Measurements from ENCODE around the gene LHFPL2.

Gene LHFPL2

DNA sequence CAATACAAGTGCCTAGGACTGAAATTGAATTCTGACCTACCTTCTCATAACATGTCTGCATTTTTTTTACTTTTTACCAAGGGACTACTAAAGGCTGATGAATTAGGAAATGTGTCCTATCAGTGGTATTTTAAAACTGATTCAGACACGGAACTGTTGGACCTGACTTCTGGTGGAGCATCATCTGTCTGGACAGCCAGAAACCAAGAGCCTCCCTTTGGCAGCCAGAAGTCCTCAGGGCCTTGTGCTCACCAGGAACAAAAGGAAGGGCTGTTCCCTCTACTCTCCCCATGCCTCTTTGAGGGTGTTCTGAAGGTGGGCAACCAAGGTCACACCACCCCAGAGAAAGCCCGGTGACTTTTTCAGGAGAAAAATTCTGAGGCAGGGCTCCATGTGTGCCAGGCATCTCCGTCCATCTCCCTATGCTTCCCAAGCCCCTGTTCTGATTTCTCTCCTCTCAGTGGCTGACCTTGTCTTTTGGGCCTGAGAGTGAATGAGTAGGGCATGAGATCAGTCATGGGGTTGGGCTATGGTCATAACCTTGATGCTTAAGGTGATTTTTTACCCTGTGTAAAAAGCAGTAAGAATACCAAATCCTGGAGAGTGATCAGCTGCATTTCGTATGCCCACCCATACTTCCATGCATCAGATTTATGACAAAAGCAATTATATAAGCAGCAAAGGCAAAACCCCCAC is 144.5 kb downstream of the LHFPL2 start:
- peaks cover 2% of the 10 kb centered on the region for H3K36me3 Mint-ChIP-seq
- no peaks in the 10 kb centered on the region for H3K9me3 Mint-ChIP-seq
- H3K27me3 Mint-ChIP-seq = no peaks in the 10 kb centered on the region
- ATAC-seq (ENCODE audit: low read depth) = no peak
- peaks cover 13% of the 10 kb centered on the region for H3K4me1 Mint-ChIP-seq
- H3K27ac Mint-ChIP-seq = no peak overlapping the region
- no peak overlapping the region for H3K4me3 Mint-ChIP-seq
- DNase-seq (ENCODE audit: low spot score in 2 of 2) = no peak

DNA sequence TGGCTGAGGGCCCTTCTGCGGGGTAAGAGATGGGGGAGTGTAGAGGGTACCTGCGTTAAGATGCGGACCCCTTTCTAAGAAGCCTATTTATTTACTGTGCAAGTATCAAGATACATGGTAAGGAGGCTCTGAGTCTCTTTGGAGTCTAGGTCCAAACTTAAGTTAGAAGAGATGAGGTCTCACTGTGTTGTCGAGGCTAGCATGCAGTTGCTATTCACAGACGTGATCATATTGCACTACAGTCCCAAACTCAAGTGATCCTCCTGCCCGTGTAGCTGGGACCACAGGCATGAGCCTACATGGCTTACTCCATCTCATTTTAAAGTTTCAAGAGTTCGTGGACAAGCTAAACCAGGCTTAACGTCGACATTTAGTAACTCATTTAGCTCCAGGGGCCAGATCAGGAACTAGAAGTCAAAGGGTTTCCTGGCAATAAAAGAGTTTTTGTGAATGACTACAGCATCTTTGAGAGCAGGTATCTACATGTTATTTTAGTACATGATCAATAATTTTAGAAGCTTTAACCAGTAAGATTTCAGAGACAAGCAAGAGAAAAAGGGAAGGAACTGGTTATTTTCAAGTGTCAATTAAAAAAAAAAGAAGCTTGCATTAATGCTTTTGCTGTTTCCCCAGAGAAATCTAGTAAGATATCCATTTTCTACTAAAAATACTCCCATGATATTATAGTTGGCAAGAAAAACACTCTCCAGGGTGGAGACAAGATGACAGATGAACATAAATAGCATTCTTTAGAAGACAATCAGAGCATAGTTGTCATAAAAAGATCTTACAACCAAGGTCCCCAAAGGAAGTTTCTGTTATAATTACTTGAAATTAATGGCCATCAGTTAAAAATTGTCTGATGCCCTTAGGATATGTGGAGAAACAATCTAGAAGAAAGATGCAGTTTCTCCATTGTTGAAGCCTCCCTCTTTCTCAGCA is 146.9 kb downstream of the LHFPL2 start:
- no peak for ATAC-seq (ENCODE audit: low read depth)
- Mint-ChIP-seq H3K27me3 (no peaks in the 10 kb centered on the region), H3K4me1 (peaks cover 25% of the 10 kb centered on the region), H3K4me3 (no peak overlapping the region), H3K9me3 (no peaks in the 10 kb centered on the region), H3K27ac (no peak overlapping the region), H3K36me3 (no peaks in the 10 kb centered on the region)
- no peak for DNase-seq (ENCODE audit: low spot score in 2 of 2)

DNA sequence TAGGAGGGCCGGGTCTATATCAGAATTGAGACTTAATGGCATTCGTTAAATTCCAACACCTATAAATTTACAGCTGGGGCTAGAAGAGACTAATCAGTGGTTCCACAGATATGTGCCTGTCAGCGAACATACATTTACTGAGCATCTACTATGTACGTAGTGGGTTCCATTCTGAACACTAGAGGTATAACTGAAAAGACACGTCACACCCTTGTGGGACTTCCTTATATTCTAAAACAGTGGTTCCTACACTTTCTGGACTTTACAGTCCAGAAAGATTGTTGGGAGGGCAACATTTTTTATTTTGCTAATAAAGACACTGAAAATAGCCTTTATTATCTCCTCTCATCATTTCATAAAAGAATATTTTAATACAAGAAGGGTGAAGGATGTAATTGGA is 147.7 kb downstream of the LHFPL2 start:
- Mint-ChIP-seq H3K36me3 (no peaks in the 10 kb centered on the region), H3K27me3 (no peaks in the 10 kb centered on the region), H3K4me1 (peaks cover 26% of the 10 kb centered on the region), H3K9me3 (no peaks in the 10 kb centered on the region), H3K27ac (no peak overlapping the region), H3K4me3 (no peak overlapping the region)
- DNase-seq (ENCODE audit: low spot score in 2 of 2) (no peak), ATAC-seq (ENCODE audit: low read depth) (no peak)

DNA sequence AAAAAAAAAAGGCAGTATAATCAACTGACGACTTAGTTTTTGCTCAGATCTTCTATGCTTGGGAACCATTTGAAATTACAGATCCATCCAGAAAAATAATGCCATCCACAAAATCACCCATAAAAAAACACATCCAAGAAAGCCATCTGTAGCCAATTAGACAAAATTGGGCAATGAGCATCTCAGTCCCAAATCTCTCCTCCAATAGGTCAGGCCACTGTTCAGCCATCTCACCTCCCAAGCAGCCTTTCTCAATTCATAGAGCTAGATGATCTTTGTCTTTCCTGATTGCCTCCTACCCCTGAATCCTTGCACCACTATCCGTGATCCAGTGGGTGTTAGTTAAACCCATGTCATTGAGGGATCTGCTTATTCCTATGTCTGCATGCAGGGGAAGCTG is 148.5 kb downstream of the LHFPL2 start:
- DNase-seq (ENCODE audit: low spot score in 2 of 2) (no peak), ATAC-seq (ENCODE audit: low read depth) (no peak)
- no peak overlapping the region for H3K27ac Mint-ChIP-seq
- H3K36me3 Mint-ChIP-seq = no peaks in the 10 kb centered on the region
- peaks cover 28% of the 10 kb centered on the region for H3K4me1 Mint-ChIP-seq
- H3K9me3 Mint-ChIP-seq = no peaks in the 10 kb centered on the region
- H3K4me3 Mint-ChIP-seq = no peak overlapping the region
- no peaks in the 10 kb centered on the region for H3K27me3 Mint-ChIP-seq

DNA sequence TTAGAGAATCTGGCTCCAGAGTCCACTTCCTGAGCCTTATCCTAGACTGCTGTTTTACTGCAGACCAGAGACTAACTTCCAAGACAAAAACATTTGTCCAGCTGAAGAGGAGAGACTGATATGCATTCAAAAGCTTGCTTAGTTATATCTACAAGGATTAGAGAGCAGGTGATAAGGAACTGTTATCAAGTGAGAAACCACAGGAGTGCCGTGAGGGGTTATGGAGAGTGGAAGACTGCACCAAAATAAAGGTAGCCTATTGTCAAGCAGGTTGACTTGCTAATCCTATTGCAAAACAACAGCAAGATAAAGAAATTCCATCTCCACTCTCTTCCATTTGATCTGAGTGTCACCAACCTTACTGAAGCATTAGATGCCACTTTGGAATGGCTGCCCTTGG is 149.1 kb downstream of the LHFPL2 start:
- no peak overlapping the region for H3K4me3 Mint-ChIP-seq
- ATAC-seq (ENCODE audit: low read depth) (no peak), DNase-seq (ENCODE audit: low spot score in 2 of 2) (no peak)
- no peaks in the 10 kb centered on the region for H3K27me3 Mint-ChIP-seq
- H3K36me3 Mint-ChIP-seq = no peaks in the 10 kb centered on the region
- H3K9me3 Mint-ChIP-seq = no peaks in the 10 kb centered on the region
- no peak overlapping the region for H3K27ac Mint-ChIP-seq
- peaks cover 28% of the 10 kb centered on the region for H3K4me1 Mint-ChIP-seq

DNA sequence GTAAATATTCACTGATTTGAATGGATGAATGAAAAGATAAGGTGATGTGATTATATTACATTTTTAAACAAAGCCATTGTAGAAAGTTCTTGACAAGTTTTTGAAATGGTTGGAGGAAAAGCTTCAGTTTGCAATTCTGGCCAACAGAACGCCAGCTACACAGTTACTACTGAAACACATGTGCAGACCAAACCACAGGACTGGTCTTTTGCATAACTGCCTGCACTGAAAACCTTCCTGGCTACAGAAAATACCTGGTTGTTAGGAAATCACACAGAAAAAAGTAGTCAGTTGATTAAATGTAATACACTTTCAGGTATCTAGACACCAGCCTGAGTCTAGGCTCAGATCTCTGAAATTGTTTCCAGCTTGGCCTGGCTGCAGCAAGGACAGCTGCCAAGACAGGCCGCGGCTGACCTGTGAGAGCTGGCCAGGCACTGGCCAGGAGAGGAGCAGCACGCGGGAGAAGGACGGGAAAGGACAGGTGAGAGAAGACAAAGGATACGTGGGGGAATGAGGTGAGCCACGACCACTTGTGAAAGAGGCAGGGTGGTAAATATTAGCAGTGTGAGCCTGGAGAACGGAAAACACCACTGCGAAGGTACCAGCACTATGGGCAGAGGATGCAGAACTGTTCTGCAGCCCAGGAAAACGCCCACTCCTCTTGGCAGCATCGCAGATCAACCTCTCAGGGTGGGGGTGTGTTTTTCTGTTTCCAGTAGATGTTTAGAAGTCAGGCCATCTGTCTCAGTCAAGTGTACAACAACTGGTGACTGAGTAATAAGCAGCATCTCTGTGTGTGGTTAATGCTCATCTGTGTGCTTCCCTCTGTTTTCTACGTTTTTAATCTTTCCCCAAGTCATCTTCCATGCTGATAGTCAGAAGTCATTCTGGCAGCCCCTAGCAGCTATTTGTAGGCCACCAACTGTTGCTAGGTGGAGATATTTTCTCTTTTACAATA is 150.7 kb downstream of the LHFPL2 start:
- Mint-ChIP-seq H3K9me3 (no peaks in the 10 kb centered on the region), H3K4me3 (no peak overlapping the region), H3K36me3 (peaks cover 2% of the 10 kb centered on the region), H3K27ac (peak overlapping the region; percentile 8), H3K27me3 (no peaks in the 10 kb centered on the region), H3K4me1 (peaks cover 28% of the 10 kb centered on the region)
- DNase-seq (ENCODE audit: low spot score in 2 of 2) = no peak
- no peak for ATAC-seq (ENCODE audit: low read depth)

DNA sequence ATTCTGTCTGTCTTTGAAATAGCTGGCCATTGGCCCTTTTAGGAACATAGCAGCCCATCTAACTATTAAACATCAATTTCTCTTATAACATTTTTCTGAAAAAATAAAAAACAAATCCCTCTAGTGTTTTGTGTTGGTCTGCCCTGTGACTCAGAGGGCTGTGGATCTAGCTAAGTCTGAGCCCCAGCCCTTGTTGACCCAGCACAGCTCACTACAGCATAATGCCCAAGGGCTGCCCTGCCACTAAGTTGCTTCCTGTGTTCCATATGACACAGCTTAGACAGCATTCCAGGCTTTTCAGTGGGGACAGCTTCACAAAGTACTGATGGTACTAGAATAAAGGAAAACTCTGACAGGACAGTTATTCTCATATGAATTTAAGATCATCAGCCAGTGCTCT is 152.2 kb downstream of the LHFPL2 start:
- no peak overlapping the region for H3K4me3 Mint-ChIP-seq
- H3K27me3 Mint-ChIP-seq = no peaks in the 10 kb centered on the region
- H3K36me3 Mint-ChIP-seq = peaks cover 2% of the 10 kb centered on the region
- peaks cover 19% of the 10 kb centered on the region for H3K4me1 Mint-ChIP-seq
- DNase-seq (ENCODE audit: low spot score in 2 of 2) (no peak), ATAC-seq (ENCODE audit: low read depth) (no peak)
- H3K9me3 Mint-ChIP-seq = no peaks in the 10 kb centered on the region
- H3K27ac Mint-ChIP-seq = peak overlapping the region; percentile 38

DNA sequence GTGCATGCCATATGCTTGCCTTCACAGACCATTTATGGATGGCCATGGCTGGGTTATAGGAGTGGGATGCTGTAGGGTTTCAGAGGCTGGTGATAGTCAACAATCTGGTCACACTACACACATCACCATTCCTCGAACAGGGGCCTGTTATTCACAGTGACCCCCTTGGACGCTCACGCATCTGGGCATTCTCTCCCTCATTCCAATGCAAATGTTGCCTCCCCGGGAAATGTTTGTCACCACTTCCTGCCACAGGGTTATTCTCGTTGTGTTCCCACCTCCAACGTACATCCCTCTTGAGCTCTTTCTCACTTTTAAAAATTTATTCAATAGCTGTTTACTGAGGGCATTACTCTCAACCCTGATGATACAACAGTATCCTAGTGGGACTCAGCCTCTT is 152.8 kb downstream of the LHFPL2 start:
- Mint-ChIP-seq H3K4me1 (peaks cover 21% of the 10 kb centered on the region), H3K27ac (peak overlapping the region; percentile 38), H3K36me3 (peaks cover 6% of the 10 kb centered on the region), H3K9me3 (no peaks in the 10 kb centered on the region), H3K27me3 (no peaks in the 10 kb centered on the region), H3K4me3 (no peak overlapping the region)
- ATAC-seq (ENCODE audit: low read depth) = no peak
- DNase-seq (ENCODE audit: low spot score in 2 of 2) = no peak

DNA sequence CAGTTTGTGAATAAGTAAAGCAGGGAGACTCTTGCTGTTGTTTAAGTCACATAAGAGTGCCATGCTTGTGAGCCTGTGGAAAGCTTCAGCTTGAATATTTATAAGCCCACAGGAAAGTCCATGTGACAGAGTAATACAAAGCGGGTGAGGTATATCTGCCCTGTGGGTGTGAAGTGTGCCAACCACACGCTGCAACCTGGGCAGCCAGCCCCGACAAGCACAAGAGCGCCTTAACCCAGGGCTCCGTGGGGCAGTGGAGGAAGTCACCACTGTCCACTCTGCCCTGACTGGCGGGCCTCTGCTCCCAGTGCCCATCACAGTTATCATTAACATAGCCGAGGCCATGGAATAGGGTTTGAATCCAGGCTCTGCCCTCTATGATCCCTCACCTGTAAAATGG is 155.9 kb downstream of the LHFPL2 start:
- Mint-ChIP-seq H3K27ac (no peak overlapping the region), H3K4me3 (no peak overlapping the region)

DNA sequence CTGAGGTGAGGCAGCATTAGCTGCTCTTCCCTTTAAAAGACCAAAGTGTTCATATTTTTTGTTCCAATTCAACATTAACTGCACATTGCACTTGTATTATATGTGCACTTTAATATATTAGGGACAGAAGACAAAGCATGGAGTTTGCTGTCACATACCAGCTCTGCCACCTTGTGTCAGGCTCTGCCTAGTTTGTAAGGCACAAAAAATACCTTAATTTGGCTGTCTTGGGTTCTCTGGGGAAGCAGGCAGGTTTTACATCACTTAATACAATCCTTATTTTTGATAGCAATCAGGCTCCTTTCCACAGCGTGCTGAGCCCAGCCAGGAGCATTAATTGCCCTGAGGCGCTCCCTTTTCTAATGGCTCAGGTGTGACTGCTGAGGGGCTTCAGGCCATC is 156.3 kb downstream of the LHFPL2 start:
- H3K27ac Mint-ChIP-seq = no peak overlapping the region
- H3K36me3 Mint-ChIP-seq = peaks cover 8% of the 10 kb centered on the region
- ATAC-seq (ENCODE audit: low read depth) (no peak), DNase-seq (ENCODE audit: low spot score in 2 of 2) (no peak)
- H3K4me1 Mint-ChIP-seq = peaks cover 10% of the 10 kb centered on the region
- no peaks in the 10 kb centered on the region for H3K9me3 Mint-ChIP-seq
- no peak overlapping the region for H3K4me3 Mint-ChIP-seq
- H3K27me3 Mint-ChIP-seq = no peaks in the 10 kb centered on the region

More for the DNA sequence above, 155.9 kb downstream of the LHFPL2 start:
- Mint-ChIP-seq H3K9me3 (no peaks in the 10 kb centered on the region), H3K36me3 (peaks cover 8% of the 10 kb centered on the region), H3K4me1 (peaks cover 11% of the 10 kb centered on the region), H3K27me3 (no peaks in the 10 kb centered on the region)
- DNase-seq (ENCODE audit: low spot score in 2 of 2) (no peak), ATAC-seq (ENCODE audit: low read depth) (no peak)

DNA sequence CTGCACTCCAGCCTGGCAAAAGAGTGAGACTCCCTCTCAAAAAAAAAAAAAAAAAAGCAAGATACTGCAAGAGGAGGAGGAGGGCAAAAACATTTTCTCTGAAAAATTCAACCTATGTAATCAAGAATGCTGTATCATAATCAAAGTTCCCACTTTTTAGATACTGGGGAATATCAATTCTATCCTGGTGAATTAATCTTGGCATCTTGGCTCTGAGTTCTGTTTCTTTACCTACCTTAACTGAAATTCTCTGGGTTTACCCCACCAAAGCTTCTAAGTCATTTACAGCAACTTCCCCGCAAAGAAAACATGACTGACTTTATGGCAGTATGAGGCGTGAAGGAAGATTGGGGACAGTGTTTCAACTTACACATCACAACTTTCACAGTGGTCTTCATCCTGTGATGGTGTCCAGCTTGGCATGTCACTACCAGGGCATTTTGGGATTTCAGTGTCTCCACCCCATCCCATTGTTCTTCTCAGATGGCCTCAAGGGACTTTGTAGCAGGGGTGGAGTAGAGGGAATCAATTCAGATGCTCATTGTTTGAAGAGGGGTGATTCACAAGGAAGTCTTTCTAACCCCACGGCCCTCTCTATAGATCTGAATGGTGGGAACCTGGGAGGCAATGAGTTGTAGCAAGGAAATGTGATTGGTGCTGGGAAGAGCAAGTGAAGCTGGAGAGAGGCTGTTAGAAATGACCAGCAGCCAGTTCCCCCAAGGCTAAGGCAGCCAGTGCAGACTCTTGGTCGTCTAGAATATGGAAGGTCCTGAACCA is 157.7 kb downstream of the LHFPL2 start:
- no peak for DNase-seq (ENCODE audit: low spot score in 2 of 2)
- ATAC-seq (ENCODE audit: low read depth) = no peak
- Mint-ChIP-seq H3K4me3 (no peak overlapping the region), H3K9me3 (no peaks in the 10 kb centered on the region), H3K27me3 (no peaks in the 10 kb centered on the region), H3K4me1 (peaks cover 5% of the 10 kb centered on the region), H3K36me3 (peaks cover 8% of the 10 kb centered on the region), H3K27ac (peak overlapping the region; percentile 56)

DNA sequence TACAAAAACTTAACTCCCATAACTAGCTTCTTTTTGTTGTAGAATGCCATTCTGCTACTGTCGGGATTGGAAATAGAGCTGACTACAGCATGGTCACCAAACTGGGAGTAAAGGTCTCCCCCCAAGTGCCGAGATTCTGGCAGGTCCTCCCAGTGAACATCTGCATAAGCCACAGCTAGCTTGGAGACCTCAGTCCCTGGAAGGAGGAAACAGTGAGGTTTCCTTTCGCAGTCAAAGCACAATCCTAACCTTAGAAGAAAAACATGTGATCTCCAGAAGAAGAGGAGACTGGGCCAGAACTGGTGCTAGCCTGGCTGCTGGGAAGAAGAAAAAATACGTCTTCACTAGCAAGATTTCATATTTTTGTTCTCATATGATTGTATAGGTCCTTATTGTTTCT is 160.7 kb downstream of the LHFPL2 start:
- Mint-ChIP-seq H3K36me3 (peaks cover 6% of the 10 kb centered on the region), H3K27ac (no peak overlapping the region), H3K4me1 (peaks cover 16% of the 10 kb centered on the region), H3K4me3 (no peak overlapping the region), H3K9me3 (no peaks in the 10 kb centered on the region), H3K27me3 (no peaks in the 10 kb centered on the region)
- ATAC-seq (ENCODE audit: low read depth) (no peak), DNase-seq (ENCODE audit: low spot score in 2 of 2) (no peak)

DNA sequence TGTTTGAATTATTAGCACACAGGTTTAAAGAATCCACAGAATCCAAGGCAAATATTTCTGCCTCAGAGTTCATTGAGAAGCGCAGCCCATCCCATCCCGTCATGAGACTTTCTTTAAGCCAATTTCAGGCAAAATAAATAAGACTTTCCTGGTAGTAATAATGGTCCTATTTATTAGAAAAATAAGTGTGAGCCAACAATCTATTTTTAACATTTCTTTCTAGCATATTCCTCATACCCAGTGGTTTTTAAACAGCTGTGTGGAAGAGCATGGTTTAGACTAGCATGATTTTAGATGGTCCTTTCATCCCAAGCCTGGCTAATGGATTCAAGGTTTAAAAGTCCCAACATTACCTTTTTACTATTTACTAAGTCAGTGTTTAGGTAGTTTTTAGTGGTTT is 162.4 kb downstream of the LHFPL2 start:
- Mint-ChIP-seq H3K36me3 (peaks cover 8% of the 10 kb centered on the region), H3K4me1 (peaks cover 18% of the 10 kb centered on the region), H3K9me3 (no peaks in the 10 kb centered on the region), H3K4me3 (no peak overlapping the region), H3K27ac (no peak overlapping the region), H3K27me3 (no peaks in the 10 kb centered on the region)
- no peak for ATAC-seq (ENCODE audit: low read depth)
- no peak for DNase-seq (ENCODE audit: low spot score in 2 of 2)

Measured in memory B cell (primary cell).